Neural progenitor cell (in vitro differentiated cells): ENCODE data around the gene BMP8B. TPM values are rescaled to one million over a fixed set of nuclear protein-coding genes. Genes with fewer than 3 reads are reported as not detected.
A peak's percentile ranks its signal among the peaks of the same experiment; 100 is the strongest.
"Not testable (repeated sequence)": the region's sequence is repeated elsewhere in the genome, so short reads cannot be mapped to it uniquely, and the experiment has no call there.

ENCODE experiments used
- DNase-seq: peaks from one replicate; pipeline ENCODE4 v3.0.0-alpha.2; 2016; ENCODE audit warnings: low spot score
- H2AFZ ChIP-seq: fragments of 200-600 bp; sonication (generic); replicated peaks from 2 replicates; pipeline ENCODE4 v1.6.1; 2016; ENCODE audit warnings: antibody characterized with exemption
- H3F3A ChIP-seq: fragments of 200-600 bp; sonication (generic); 2 replicates; pipeline ENCODE4 v1.6.1; 2016; ENCODE audit warnings: antibody characterized with exemption, low read depth
- H3K27ac ChIP-seq: fragments of 200-600 bp; sonication (generic); 2 replicates; pipeline ENCODE4 v1.5.1; 2016; ENCODE audit warnings: mild to moderate bottlenecking
- H3K27me3 ChIP-seq: fragments of 200-600 bp; sonication (generic); 2 replicates; pipeline ENCODE4 v1.6.1; 2016; ENCODE audit warnings: mild to moderate bottlenecking, moderate library complexity
- H3K36me3 ChIP-seq: fragments of 200-600 bp; sonication (generic); 2 replicates; pipeline ENCODE4 v1.5.1; 2016
- H3K4me1 ChIP-seq: fragments of 200-600 bp; sonication (generic); 2 replicates; pipeline ENCODE4 v1.6.1; 2016; ENCODE audit warnings: mixed run types
- H3K4me2 ChIP-seq: fragments of 200-600 bp; sonication (generic); 2 replicates; pipeline ENCODE4 v1.6.1; 2016
- H3K4me3 ChIP-seq: fragments of 200-600 bp; sonication (generic); 2 replicates; pipeline ENCODE4 v1.5.1; 2016
- H3K79me2 ChIP-seq: fragments of 200-600 bp; sonication (generic); 2 replicates; pipeline ENCODE4 v1.6.1; 2016; ENCODE audit warnings: low read depth
- H3K9ac ChIP-seq: fragments of 200-600 bp; sonication (generic); 2 replicates; pipeline ENCODE4 v1.6.1; 2016
- H3K9me3 ChIP-seq: fragments of 200-600 bp; sonication (generic); 2 replicates; pipeline ENCODE4 v1.5.1; 2016; ENCODE audit warnings: low read depth
- H4K20me1 ChIP-seq: fragments of 200-600 bp; sonication (generic); 2 replicates; pipeline ENCODE4 v1.6.1; 2016; ENCODE audit warnings: low read depth
- H3K27ac Mint-ChIP-seq: 3 replicates; pipeline ENCODE4 v1.8.0; 2021; ENCODE audit warnings: mixed read lengths
- H3K27me3 Mint-ChIP-seq: 2 replicates; pipeline ENCODE4 v1.8.0; 2022; ENCODE audit warnings: low read depth, mild to moderate bottlenecking, inconsistent platforms, moderate library complexity, mixed read lengths; ENCODE audit not compliant: insufficient read depth
- H3K36me3 Mint-ChIP-seq: 3 replicates; pipeline ENCODE4 v1.8.0; 2021; ENCODE audit warnings: mixed read lengths
- H3K4me1 Mint-ChIP-seq: 3 replicates; pipeline ENCODE4 v1.8.0; 2021; ENCODE audit warnings: mixed read lengths
- H3K4me3 Mint-ChIP-seq: 3 replicates; pipeline ENCODE4 v1.8.0; 2021; ENCODE audit warnings: mild to moderate bottlenecking, moderate library complexity, mixed read lengths
- H3K9me3 Mint-ChIP-seq: 3 replicates; pipeline ENCODE4 v1.8.0; 2020; ENCODE audit warnings: mixed read lengths
- CTCF ChIP-seq: fragments of 200-600 bp; sonication (generic); IDR thresholded peaks from 2 replicates; pipeline ENCODE4 v1.5.1; 2017; ENCODE audit warnings: antibody characterized with exemption, mild to moderate bottlenecking
- EZH2 ChIP-seq: fragments of 200-600 bp; sonication (generic); IDR thresholded peaks from 2 replicates; pipeline ENCODE4 v1.6.1; 2017; ENCODE audit warnings: antibody characterized with exemption, mild to moderate bottlenecking, moderate library complexity
- EZH2phosphoT487 ChIP-seq: fragments of 200-600 bp; sonication (generic); IDR thresholded peaks from 2 replicates; pipeline ENCODE4 v1.6.1; 2017; ENCODE audit warnings: antibody characterized with exemption
- total RNA-seq: library from RNA; depleted of rRNA; stranded (reverse); fragments of >200 nt; gene quantifications from 2 replicates; pipeline ENCODE4 v1.2.3, GENCODE V29; 2015; ENCODE audit warnings: low replicate concordance

BMP8B gene
- total RNA-seq, 1 donor from 2014 or later: 0.24 TPM

GRCh38 chr1:39822146-39822545 lies 33.5 kb upstream of the BMP8B start:
- Histone ChIP-seq H3K4me2 (no peak overlapping the region), H3K4me3 (no peak overlapping the region), H3K36me3 (no peaks in the 10 kb centered on the region), H4K20me1 (no peaks in the 10 kb centered on the region), H3F3A (no peaks in the 10 kb centered on the region), H3K9me3 (no peaks in the 10 kb centered on the region), H3K9ac (no peak overlapping the region), H2AFZ (no peak overlapping the region), H3K27ac (no peak overlapping the region), H3K79me2 (no peaks in the 10 kb centered on the region), H3K4me1 (no peaks in the 10 kb centered on the region), H3K27me3 (peaks cover 5% of the 10 kb centered on the region)
- Mint-ChIP-seq H3K36me3 (no peaks in the 10 kb centered on the region), H3K27me3 (peaks cover 5% of the 10 kb centered on the region), H3K4me3 (no peak overlapping the region), H3K9me3 (peaks cover 4% of the 10 kb centered on the region), H3K27ac (no peak overlapping the region), H3K4me1 (peaks cover 13% of the 10 kb centered on the region)
- TF ChIP-seq CTCF (no peak), EZH2 (no peak), EZH2phosphoT487 (no peak)
- no peak for DNase-seq

DNA sequence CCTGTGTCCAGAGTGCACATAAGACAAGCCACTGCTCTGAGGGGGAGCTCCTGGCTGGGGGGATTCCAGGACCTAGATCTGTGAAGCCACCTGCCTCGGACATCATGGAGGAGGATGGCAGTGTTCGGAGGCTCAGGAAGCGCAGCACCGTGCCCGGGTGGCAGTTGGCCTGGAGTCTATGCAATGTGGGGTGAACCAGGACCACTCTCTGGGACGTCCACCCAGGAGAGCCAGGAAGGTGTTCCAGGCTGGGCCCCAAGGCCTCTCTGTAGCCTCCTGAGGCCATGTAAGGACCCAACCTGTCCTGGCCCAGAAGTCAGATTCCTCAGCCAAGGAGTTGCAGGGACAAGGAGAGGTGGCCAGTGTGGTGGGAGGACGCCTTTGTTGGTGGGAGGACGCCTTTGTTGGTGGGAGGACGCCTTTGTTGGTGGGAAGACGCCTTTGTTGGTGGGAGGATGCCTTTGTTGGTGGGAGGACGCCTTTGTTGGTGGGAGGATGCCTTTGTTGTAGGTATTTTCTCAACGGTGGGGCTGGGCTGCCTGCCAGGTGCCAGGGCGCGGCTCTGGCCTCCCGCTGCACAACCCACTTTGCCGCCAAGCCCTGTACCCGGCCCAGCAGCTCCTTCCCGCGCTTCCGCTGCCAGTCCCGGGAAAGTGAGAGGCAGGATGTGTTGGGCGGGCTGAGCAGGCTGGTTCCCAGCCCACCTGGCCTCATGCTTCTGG lies 30.6 kb upstream of the BMP8B start:
- Histone ChIP-seq H3K4me3 (no peak overlapping the region), H3K9ac (no peak overlapping the region), H3K27me3 (peaks cover 5% of the 10 kb centered on the region), H3F3A (no peaks in the 10 kb centered on the region), H2AFZ (no peak overlapping the region), H3K36me3 (no peaks in the 10 kb centered on the region), H3K4me2 (no peak overlapping the region), H3K27ac (no peak overlapping the region), H3K4me1 (no peaks in the 10 kb centered on the region), H3K79me2 (no peaks in the 10 kb centered on the region), H3K9me3 (no peaks in the 10 kb centered on the region), H4K20me1 (no peaks in the 10 kb centered on the region)
- Mint-ChIP-seq H3K4me3 (no peak overlapping the region), H3K9me3 (peaks cover 3% of the 10 kb centered on the region), H3K36me3 (no peaks in the 10 kb centered on the region), H3K4me1 (peaks cover 20% of the 10 kb centered on the region), H3K27me3 (peaks cover 5% of the 10 kb centered on the region), H3K27ac (no peak overlapping the region)
- TF ChIP-seq EZH2 (no peak), EZH2phosphoT487 (no peak), CTCF (no peak)
- no peak for DNase-seq

GRCh38 chr1:39818482-39818881 lies 29.8 kb upstream of the BMP8B start:
- Mint-ChIP-seq H3K36me3 (no peaks in the 10 kb centered on the region), H3K9me3 (no peaks in the 10 kb centered on the region), H3K27ac (peak overlapping the region; percentile 46), H3K4me1 (peaks cover 20% of the 10 kb centered on the region), H3K27me3 (peaks cover 7% of the 10 kb centered on the region), H3K4me3 (no peak overlapping the region)
- H3F3A ChIP-seq: no peaks in the 10 kb centered on the region
- H3K4me2 ChIP-seq: no peak overlapping the region
- DNase-seq: no peak
- peaks cover 5% of the 10 kb centered on the region for H3K27me3 ChIP-seq
- H3K27ac ChIP-seq: no peak overlapping the region
- H3K9ac ChIP-seq: no peak overlapping the region
- H4K20me1 ChIP-seq: no peaks in the 10 kb centered on the region
- H3K36me3 ChIP-seq: no peaks in the 10 kb centered on the region
- no peak for TF ChIP-seq EZH2phosphoT487
- no peak for TF ChIP-seq CTCF
- TF ChIP-seq EZH2: no peak
- no peaks in the 10 kb centered on the region for H3K9me3 ChIP-seq
- no peak overlapping the region for H2AFZ ChIP-seq
- H3K4me1 ChIP-seq: no peaks in the 10 kb centered on the region
- no peaks in the 10 kb centered on the region for H3K79me2 ChIP-seq
- H3K4me3 ChIP-seq: no peak overlapping the region

- H3K36me3 Mint-ChIP-seq, H3K4me3 Mint-ChIP-seq, H3K27me3 ChIP-seq, H3K9me3 Mint-ChIP-seq, H3K9ac ChIP-seq, H3K27ac ChIP-seq, H2AFZ ChIP-seq, H3K79me2 ChIP-seq, H3K36me3 ChIP-seq, H3K4me1 ChIP-seq, H4K20me1 ChIP-seq, H3K27me3 Mint-ChIP-seq, H3K9me3 ChIP-seq, H3K4me3 ChIP-seq, H3K4me2 ChIP-seq, H3F3A ChIP-seq: not testable (repeated sequence)
- H3K27ac Mint-ChIP-seq: peak overlapping the region; percentile 69
- DNase-seq: peak; percentile 29
- peaks cover 18% of the 10 kb centered on the region for H3K4me1 Mint-ChIP-seq
Observed at GRCh38 chr1:39817091-39817932, 28.6 kb upstream of the BMP8B start.
